GM12878 (cell line): Measurements from ENCODE around the gene ANXA2R. TPM values are rescaled to one million over a fixed set of nuclear protein-coding genes. Genes with fewer than 3 reads are reported as not detected.
A peak's percentile ranks its signal among the peaks of the same experiment; 100 is the strongest.

Experiments used
- ATAC-seq: fragments of 200-7000 bp; cut with Tn5 transposase; 3 replicates; pipeline ENCODE4 v1.9.1; 2020; ENCODE audit warnings: mild to moderate bottlenecking, moderate library complexity
- BruUV-seq: library from RNA; stranded (reverse); fragments of 400-500 nt; replicated peaks from 2 replicates; lab custom pipeline; 2021; lab: Mats Ljungman, UMichigan
- CTCF ChIA-PET: fragments of 300-600 bp; sonication (Branson Sonifier 250); formaldehyde crosslinking; extraction: SDS; loops from one replicate; lab custom pipeline; 2021; ENCODE audit warnings: inconsistent platforms; lab: Yijun Ruan, JAX
- POLR2A ChIA-PET: fragments of 350-600 bp; formaldehyde crosslinking; extraction: SDS; loops from one replicate; lab custom pipeline; 2021; ENCODE audit warnings: inconsistent platforms; lab: Charles Lee
- RAD21 ChIA-PET: fragments of 300-600 bp; sonication (Branson Sonifier 250); formaldehyde crosslinking; loops from one replicate; lab custom pipeline; 2023; ENCODE audit warnings: antibody characterized with exemption; ENCODE audit not compliant: unreplicated experiment; lab: Charles Lee
- SMC1A ChIA-PET: fragments of 300-600 bp; sonication (Branson Sonifier 250); formaldehyde crosslinking; loops from one replicate; lab custom pipeline; 2023; ENCODE audit not compliant: unreplicated experiment, uncharacterized antibody; lab: Charles Lee
- DNase-seq: peaks from one replicate; pipeline ENCODE4 v3.0.0-alpha.2; 2011; ENCODE audit warnings: low read depth, low spot score
- FAIRE-seq: peaks from 3 replicates; lab custom pipeline; 2011; peaks lifted over from hg19 to GRCh38; lab: Jason Lieb, UNC
- H2AFZ ChIP-seq: 2 replicates; pipeline ENCODE4 v1.6.0; 2011; ENCODE audit warnings: low read depth, low read length, control low read depth; ENCODE audit not compliant: control insufficient read depth
- H3K27ac ChIP-seq: 2 replicates; pipeline ENCODE4 v1.5.1; 2011; ENCODE audit warnings: control low read depth; ENCODE audit not compliant: control insufficient read depth, insufficient read depth
- H3K27me3 ChIP-seq, 2 experiments: replicated peaks in 1 of 2; 2 replicates each; pipeline versions ENCODE4 v1.6.0 to v1.6.1; 2011; ENCODE audit warnings: low read length in 1 of 2; ENCODE audit not compliant: control insufficient read depth in 2 of 2, insufficient read depth in 2 of 2
- H3K36me3 ChIP-seq, 2 experiments: 2 replicates each; pipeline ENCODE4 v1.5.1; 2011; ENCODE audit warnings: low read length in 1 of 2; ENCODE audit not compliant: control insufficient read depth in 2 of 2, insufficient read depth in 2 of 2
- H3K4me1 ChIP-seq: 2 replicates; pipeline ENCODE4 v1.6.1; 2011; ENCODE audit warnings: mild to moderate bottlenecking, low read length, moderate library complexity, mixed read lengths; ENCODE audit not compliant: control insufficient read depth, insufficient read depth
- H3K4me2 ChIP-seq: 2 replicates; pipeline ENCODE4 v1.6.0; 2011; ENCODE audit warnings: control low read depth; ENCODE audit not compliant: control insufficient read depth, insufficient read depth
- H3K4me3 ChIP-seq: fragments of 200-600 bp; sonication (generic); 2 replicates; pipeline ENCODE4 v1.5.1; 2016
- H3K79me2 ChIP-seq: 2 replicates; pipeline ENCODE4 v1.6.0; 2011; ENCODE audit warnings: low read length; ENCODE audit not compliant: control insufficient read depth, insufficient read depth
- H3K9ac ChIP-seq: 2 replicates; pipeline ENCODE4 v1.8.0; 2011; ENCODE audit warnings: low read length, control low read depth, mixed read lengths; ENCODE audit not compliant: control insufficient read depth, insufficient read depth
- H3K9me3 ChIP-seq: replicated peaks from 3 replicates; pipeline ENCODE4 v1.5.1; 2011; ENCODE audit warnings: mild to moderate bottlenecking, low read length; ENCODE audit not compliant: control insufficient read depth, insufficient read depth
- H4K20me1 ChIP-seq: 2 replicates; pipeline ENCODE4 v1.6.0; 2011; ENCODE audit not compliant: control insufficient read depth, insufficient read depth
- ETV6 ChIP-seq, 2 experiments: fragments of 450-650 bp in 1 of 2; IDR thresholded peaks in 1 of 2; conservative IDR thresholded peaks in 1 of 2; 2 replicates each; pipeline ENCODE4 v1.6.1; 2014; ENCODE audit warnings: antibody characterized with exemption in 1 of 2, borderline replicate concordance in 1 of 2, low read depth in 1 of 2, mild to moderate bottlenecking in 1 of 2, moderate library complexity in 1 of 2
- FOXK2 ChIP-seq: fragments of 450-650 bp; IDR thresholded peaks from 2 replicates; pipeline ENCODE4 v1.6.1; 2017; ENCODE audit warnings: mild to moderate bottlenecking, moderate library complexity
- MYC ChIP-seq: IDR thresholded peaks from 2 replicates; pipeline ENCODE4 v1.6.1; 2011; ENCODE audit warnings: mild to moderate bottlenecking, low read length, moderate library complexity, inconsistent platforms; ENCODE audit not compliant: insufficient read depth, insufficient replicate concordance, insufficient read length, severe bottlenecking
- WGBS: methylation state at CpG from one replicate; pipeline ENCODE4 v1.1.6; 2016; ENCODE audit warnings: low lambda C conversion rate; ENCODE audit not compliant: insufficient replicate concordance, insufficient coverage; ENCODE audit errors: missing lambda C conversion rate; 5-methylcytosine and 5-hydroxymethylcytosine counted together
- in situ Hi-C: fragments of 300-500 bp; cut with MboI; formaldehyde crosslinking; loops from 9 replicates; pipeline ENCODE4 v1.14.3; 2018; ENCODE audit warnings: mixed read lengths
- intact Hi-C: fragments of 100-400 bp; cut with micrococcal nuclease; formaldehyde crosslinking; loops from one replicate; pipeline ENCODE4 v1.14.2; 2022; ENCODE audit not compliant: unreplicated experiment
- polyA plus RNA-seq, 11 experiments: library from polyadenylated mRNA; depleted of rRNA in 4 of 11; unstranded in 6 of 11; stranded (reverse) in 5 of 11; fragments of >200 nt; fragmentation: Nextera tagmentation in 4 of 11; fragmentation: Illumina TruSeq in 1 of 11; extraction: Ambion mirVana in 4 of 11; extraction: Trizol in 1 of 11; gene quantifications; 1 replicate in 1 of 11; 2 replicates in 10 of 11; pipeline versions ENCODE4 v1.2.1 to v1.2.3, GENCODE V29; 2011 to 2016; ENCODE audit warnings: inconsistent platforms in 2 of 11, missing spikeins in 2 of 11, low read depth in 1 of 11
- total RNA-seq, 4 experiments: library from RNA; depleted of rRNA in 3 of 4; stranded (reverse); fragments of >200 nt in 3 of 4; fragmentation: Illumina TruSeq in 1 of 4; extraction: Trizol in 1 of 4; gene quantifications; 2 replicates each; pipeline versions ENCODE4 v1.2.1 to v1.2.3, GENCODE V29; 2013 to 2021
- TF ChIP-seq, protein P1 (sequence below): fragments of 450-650 bp; IDR thresholded peaks from 2 replicates; pipeline ENCODE4 v1.6.1; 2017; ENCODE audit warnings: antibody characterized with exemption, mild to moderate bottlenecking, moderate library complexity
- TF ChIP-seq, protein P2 (sequence below): fragments of 450-650 bp; IDR thresholded peaks from 2 replicates; pipeline ENCODE4 v1.6.1; 2016; ENCODE audit warnings: mild to moderate bottlenecking

The ANXA2R gene
- total and polyA plus RNA-seq, 10 of the 15 experiments (the other 5 are each of a cell fraction or from before 2014, with no cell fraction given) = 2.3 to 7.8 (median 4.4) TPM

DNA sequence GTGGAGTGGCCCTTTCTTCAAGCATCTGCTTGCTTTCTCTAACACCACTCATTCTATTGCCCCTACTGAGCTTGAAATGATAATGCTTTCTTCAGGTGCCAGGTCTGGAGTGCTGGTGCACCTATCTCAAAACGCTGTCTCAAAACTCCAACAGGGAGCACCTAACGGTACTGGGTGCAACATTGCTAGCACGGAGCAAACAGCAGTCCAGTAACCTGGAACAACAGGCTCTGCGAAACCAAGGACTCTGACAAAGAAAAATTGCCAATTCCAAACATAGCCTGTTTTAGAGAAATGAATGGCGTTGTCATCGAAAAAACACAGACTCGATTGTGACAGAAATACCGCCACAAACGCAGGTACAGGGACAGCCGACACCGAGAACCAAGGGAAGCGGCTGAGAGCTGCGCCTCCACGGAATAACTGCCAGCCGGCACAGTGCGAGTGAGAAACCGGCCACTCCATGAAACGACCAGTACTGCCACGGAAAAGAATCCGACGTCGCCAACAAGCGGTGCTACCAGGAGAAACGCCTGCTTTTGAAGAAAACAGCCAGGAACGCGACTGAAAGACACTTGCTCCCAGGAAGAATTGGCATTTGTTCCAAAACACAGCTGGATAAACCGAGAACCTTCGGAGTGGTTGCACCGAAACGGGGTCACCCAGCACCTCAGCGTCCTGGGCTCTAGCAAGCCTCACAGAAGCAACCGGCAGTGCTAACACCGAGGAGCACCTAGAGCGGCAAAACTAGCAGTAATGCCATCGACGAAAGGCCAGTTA lies 3.1 kb downstream of the ANXA2R start:
- 47% methylated on average over 36 of the region's 36 CpGs for WGBS
- in situ Hi-C loops = no loop called here
- BruUV-seq = no TSS peak
- Histone ChIP-seq H4K20me1 (no peaks in the 10 kb centered on the region), H3K4me1 (peaks cover 16% of the 10 kb centered on the region), H3K9ac (no peak overlapping the region), H3K27ac (no peak overlapping the region), H3K9me3 (no peaks in the 10 kb centered on the region), H3K4me2 (peak overlapping the region; percentile 95), H2AFZ (no peak overlapping the region), H3K36me3 (no peaks in the 10 kb centered on the region), H3K79me2 (no peaks in the 10 kb centered on the region), H3K4me3 (peak overlapping the region; percentile 39; the same call in 1 of the 2 replicates), H3K27me3 (no peaks in the 10 kb centered on the region)
- ChIA-PET RAD21 (interaction anchor here (1.3 to 4.0 kb wide), 3 partner anchors 17 to 43 kb away, joined by 3 to 48 read pairs (median 33); no protein-coding TSS in a partner anchor), POLR2A (interaction anchor here (0.6 to 4.5 kb wide), 2 partner anchors 17 to 97 kb away, joined by 3 to 32 read pairs; no protein-coding TSS in a partner anchor), CTCF (interaction anchor here (0.6 to 4.4 kb wide), 6 partner anchors 17 to 249 kb away, joined by 3 to 44 read pairs (median 14); no protein-coding TSS in a partner anchor), SMC1A (interaction anchor here (0.8 to 7.9 kb wide), 6 partner anchors 17 to 128 kb away, joined by 3 to 111 read pairs (median 5); no protein-coding TSS in a partner anchor)
- no peak for ATAC-seq
- intact Hi-C loops = no loop called here
- DNase-seq = no peak
- FAIRE-seq = no peak
- TF ChIP-seq ETV6 (conservative IDR thresholded peaks at IDR 0.05 in 1 of 2, IDR thresholded peaks at IDR 0.05 in 1 of 2; ENCODE audit: borderline replicate concordance in 1 of 2, low read depth in 1 of 2) (no peak), MYC (no peak), FOXK2 (no peak)
- TF ChIP-seq, protein P1, sequence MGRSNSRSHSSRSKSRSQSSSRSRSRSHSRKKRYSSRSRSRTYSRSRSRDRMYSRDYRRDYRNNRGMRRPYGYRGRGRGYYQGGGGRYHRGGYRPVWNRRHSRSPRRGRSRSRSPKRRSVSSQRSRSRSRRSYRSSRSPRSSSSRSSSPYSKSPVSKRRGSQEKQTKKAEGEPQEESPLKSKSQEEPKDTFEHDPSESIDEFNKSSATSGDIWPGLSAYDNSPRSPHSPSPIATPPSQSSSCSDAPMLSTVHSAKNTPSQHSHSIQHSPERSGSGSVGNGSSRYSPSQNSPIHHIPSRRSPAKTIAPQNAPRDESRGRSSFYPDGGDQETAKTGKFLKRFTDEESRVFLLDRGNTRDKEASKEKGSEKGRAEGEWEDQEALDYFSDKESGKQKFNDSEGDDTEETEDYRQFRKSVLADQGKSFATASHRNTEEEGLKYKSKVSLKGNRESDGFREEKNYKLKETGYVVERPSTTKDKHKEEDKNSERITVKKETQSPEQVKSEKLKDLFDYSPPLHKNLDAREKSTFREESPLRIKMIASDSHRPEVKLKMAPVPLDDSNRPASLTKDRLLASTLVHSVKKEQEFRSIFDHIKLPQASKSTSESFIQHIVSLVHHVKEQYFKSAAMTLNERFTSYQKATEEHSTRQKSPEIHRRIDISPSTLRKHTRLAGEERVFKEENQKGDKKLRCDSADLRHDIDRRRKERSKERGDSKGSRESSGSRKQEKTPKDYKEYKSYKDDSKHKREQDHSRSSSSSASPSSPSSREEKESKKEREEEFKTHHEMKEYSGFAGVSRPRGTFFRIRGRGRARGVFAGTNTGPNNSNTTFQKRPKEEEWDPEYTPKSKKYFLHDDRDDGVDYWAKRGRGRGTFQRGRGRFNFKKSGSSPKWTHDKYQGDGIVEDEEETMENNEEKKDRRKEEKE = no peak
- TF ChIP-seq, protein P2, sequence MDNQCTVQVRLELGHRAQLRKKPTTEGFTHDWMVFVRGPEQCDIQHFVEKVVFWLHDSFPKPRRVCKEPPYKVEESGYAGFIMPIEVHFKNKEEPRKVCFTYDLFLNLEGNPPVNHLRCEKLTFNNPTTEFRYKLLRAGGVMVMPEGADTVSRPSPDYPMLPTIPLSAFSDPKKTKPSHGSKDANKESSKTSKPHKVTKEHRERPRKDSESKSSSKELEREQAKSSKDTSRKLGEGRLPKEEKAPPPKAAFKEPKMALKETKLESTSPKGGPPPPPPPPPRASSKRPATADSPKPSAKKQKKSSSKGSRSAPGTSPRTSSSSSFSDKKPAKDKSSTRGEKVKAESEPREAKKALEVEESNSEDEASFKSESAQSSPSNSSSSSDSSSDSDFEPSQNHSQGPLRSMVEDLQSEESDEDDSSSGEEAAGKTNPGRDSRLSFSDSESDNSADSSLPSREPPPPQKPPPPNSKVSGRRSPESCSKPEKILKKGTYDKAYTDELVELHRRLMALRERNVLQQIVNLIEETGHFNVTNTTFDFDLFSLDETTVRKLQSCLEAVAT = peak; percentile 17; the same call in 1 of the 2 replicates
